GM23338 (cell line): ENCODE measurements around the gene POLDIP3.

Experiments used
- CREB1 ChIP-seq: fragments of 250-450 bp; sonication (Bioruptor Pico); IDR thresholded peaks from 2 replicates; pipeline ENCODE4 v1.5.0; 2020; ENCODE audit warnings: low read depth, mild to moderate bottlenecking, moderate library complexity
- EZH2 ChIP-seq: fragments of 200-600 bp; sonication (generic); IDR thresholded peaks from one replicate; pipeline ENCODE4 v1.8.0; 2017; ENCODE audit warnings: antibody characterized with exemption, mild to moderate bottlenecking, low read depth; ENCODE audit not compliant: unreplicated experiment
- EZH2phosphoT487 ChIP-seq: fragments of 200-600 bp; sonication (generic); IDR thresholded peaks from one replicate; pipeline ENCODE4 v1.8.1; 2018; ENCODE audit warnings: antibody characterized with exemption; ENCODE audit not compliant: unreplicated experiment
- JUNB ChIP-seq: IDR thresholded peaks from one replicate; pipeline ENCODE4 v1.6.1; 2016; ENCODE audit warnings: antibody characterized with exemption; ENCODE audit not compliant: unreplicated experiment
- POLR2AphosphoS5 ChIP-seq: IDR thresholded peaks from 2 replicates; pipeline ENCODE4 v1.6.1; 2016; ENCODE audit warnings: antibody characterized with exemption, low read depth
- REST ChIP-seq: IDR thresholded peaks from one replicate; pipeline ENCODE4 v1.6.1; 2018; ENCODE audit warnings: antibody characterized with exemption; ENCODE audit not compliant: unreplicated experiment
- ZNF114 ChIP-seq: fragments of 250-450 bp; sonication (Bioruptor Pico); IDR thresholded peaks from 2 replicates; pipeline ENCODE4 v1.5.0; 2020; ENCODE audit warnings: mild to moderate bottlenecking, moderate library complexity
- ZNF331 ChIP-seq: fragments of 250-450 bp; sonication (Bioruptor Pico); IDR thresholded peaks from 2 replicates; pipeline ENCODE4 v1.5.0; 2020; ENCODE audit warnings: low read depth, mild to moderate bottlenecking, moderate library complexity
- TF ChIP-seq, protein P1 (sequence below), 2 experiments: fragments of 200-600 bp in 1 of 2; sonication (generic) in 1 of 2; conservative IDR thresholded peaks; 2 replicates each; pipeline versions ENCODE4 v1.5.1 to v1.6.1; 2016 to 2017; ENCODE audit warnings: antibody characterized with exemption in 2 of 2, low read depth in 2 of 2, mild to moderate bottlenecking in 2 of 2, moderate library complexity in 1 of 2
- TF ChIP-seq, protein P2 (sequence below): fragments of 250-450 bp; sonication (Bioruptor Pico); IDR thresholded peaks from 2 replicates; pipeline ENCODE4 v1.5.0; 2020; ENCODE audit warnings: mild to moderate bottlenecking, moderate library complexity
- TF ChIP-seq, protein P3 (sequence below): IDR thresholded peaks from 2 replicates; pipeline ENCODE4 v1.6.1; 2016; ENCODE audit warnings: antibody characterized with exemption

- TF ChIP-seq, protein P1, sequence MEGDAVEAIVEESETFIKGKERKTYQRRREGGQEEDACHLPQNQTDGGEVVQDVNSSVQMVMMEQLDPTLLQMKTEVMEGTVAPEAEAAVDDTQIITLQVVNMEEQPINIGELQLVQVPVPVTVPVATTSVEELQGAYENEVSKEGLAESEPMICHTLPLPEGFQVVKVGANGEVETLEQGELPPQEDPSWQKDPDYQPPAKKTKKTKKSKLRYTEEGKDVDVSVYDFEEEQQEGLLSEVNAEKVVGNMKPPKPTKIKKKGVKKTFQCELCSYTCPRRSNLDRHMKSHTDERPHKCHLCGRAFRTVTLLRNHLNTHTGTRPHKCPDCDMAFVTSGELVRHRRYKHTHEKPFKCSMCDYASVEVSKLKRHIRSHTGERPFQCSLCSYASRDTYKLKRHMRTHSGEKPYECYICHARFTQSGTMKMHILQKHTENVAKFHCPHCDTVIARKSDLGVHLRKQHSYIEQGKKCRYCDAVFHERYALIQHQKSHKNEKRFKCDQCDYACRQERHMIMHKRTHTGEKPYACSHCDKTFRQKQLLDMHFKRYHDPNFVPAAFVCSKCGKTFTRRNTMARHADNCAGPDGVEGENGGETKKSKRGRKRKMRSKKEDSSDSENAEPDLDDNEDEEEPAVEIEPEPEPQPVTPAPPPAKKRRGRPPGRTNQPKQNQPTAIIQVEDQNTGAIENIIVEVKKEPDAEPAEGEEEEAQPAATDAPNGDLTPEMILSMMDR (conservative IDR thresholded peaks at IDR 0.05; ENCODE audit: low read depth in 2 of 2), result no peak
- TF ChIP-seq REST, result no peak
- TF ChIP-seq CREB1 (CRISPR knock-in tag), result no peak
- no peak for TF ChIP-seq POLR2AphosphoS5
- TF ChIP-seq EZH2, result no peak
- TF ChIP-seq JUNB, result no peak
- no peak for TF ChIP-seq EZH2phosphoT487
- no peak for TF ChIP-seq ZNF331 (CRISPR knock-in tag)
- TF ChIP-seq, protein P2, sequence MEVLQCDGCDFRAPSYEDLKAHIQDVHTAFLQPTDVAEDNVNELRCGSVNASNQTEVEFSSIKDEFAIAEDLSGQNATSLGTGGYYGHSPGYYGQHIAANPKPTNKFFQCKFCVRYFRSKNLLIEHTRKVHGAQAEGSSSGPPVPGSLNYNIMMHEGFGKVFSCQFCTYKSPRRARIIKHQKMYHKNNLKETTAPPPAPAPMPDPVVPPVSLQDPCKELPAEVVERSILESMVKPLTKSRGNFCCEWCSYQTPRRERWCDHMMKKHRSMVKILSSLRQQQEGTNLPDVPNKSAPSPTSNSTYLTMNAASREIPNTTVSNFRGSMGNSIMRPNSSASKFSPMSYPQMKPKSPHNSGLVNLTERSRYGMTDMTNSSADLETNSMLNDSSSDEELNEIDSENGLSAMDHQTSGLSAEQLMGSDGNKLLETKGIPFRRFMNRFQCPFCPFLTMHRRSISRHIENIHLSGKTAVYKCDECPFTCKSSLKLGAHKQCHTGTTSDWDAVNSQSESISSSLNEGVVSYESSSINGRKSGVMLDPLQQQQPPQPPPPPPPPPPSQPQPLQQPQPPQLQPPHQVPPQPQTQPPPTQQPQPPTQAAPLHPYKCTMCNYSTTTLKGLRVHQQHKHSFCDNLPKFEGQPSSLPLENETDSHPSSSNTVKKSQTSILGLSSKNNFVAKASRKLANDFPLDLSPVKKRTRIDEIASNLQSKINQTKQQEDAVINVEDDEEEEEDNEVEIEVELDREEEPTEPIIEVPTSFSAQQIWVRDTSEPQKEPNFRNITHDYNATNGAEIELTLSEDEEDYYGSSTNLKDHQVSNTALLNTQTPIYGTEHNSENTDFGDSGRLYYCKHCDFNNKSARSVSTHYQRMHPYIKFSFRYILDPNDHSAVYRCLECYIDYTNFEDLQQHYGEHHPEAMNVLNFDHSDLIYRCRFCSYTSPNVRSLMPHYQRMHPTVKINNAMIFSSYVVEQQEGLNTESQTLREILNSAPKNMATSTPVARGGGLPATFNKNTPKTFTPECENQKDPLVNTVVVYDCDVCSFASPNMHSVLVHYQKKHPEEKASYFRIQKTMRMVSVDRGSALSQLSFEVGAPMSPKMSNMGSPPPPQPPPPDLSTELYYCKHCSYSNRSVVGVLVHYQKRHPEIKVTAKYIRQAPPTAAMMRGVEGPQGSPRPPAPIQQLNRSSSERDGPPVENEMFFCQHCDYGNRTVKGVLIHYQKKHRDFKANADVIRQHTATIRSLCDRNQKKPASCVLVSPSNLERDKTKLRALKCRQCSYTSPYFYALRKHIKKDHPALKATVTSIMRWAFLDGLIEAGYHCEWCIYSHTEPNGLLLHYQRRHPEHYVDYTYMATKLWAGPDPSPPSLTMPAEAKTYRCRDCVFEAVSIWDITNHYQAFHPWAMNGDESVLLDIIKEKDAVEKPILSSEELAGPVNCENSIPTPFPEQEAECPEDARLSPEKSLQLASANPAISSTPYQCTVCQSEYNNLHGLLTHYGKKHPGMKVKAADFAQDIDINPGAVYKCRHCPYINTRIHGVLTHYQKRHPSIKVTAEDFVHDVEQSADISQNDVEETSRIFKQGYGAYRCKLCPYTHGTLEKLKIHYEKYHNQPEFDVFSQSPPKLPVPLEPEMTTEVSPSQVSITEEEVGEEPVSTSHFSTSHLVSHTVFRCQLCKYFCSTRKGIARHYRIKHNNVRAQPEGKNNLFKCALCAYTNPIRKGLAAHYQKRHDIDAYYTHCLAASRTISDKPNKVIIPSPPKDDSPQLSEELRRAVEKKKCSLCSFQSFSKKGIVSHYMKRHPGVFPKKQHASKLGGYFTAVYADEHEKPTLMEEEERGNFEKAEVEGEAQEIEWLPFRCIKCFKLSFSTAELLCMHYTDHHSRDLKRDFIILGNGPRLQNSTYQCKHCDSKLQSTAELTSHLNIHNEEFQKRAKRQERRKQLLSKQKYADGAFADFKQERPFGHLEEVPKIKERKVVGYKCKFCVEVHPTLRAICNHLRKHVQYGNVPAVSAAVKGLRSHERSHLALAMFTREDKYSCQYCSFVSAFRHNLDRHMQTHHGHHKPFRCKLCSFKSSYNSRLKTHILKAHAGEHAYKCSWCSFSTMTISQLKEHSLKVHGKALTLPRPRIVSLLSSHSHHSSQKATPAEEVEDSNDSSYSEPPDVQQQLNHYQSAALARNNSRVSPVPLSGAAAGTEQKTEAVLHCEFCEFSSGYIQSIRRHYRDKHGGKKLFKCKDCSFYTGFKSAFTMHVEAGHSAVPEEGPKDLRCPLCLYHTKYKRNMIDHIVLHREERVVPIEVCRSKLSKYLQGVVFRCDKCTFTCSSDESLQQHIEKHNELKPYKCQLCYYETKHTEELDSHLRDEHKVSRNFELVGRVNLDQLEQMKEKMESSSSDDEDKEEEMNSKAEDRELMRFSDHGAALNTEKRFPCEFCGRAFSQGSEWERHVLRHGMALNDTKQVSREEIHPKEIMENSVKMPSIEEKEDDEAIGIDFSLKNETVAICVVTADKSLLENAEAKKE (CRISPR knock-in tag), result no peak
- TF ChIP-seq ZNF114, result no peak
- TF ChIP-seq, protein P3, sequence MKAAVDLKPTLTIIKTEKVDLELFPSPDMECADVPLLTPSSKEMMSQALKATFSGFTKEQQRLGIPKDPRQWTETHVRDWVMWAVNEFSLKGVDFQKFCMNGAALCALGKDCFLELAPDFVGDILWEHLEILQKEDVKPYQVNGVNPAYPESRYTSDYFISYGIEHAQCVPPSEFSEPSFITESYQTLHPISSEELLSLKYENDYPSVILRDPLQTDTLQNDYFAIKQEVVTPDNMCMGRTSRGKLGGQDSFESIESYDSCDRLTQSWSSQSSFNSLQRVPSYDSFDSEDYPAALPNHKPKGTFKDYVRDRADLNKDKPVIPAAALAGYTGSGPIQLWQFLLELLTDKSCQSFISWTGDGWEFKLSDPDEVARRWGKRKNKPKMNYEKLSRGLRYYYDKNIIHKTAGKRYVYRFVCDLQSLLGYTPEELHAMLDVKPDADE, result no peak
These were observed 12.2 kb downstream of the POLDIP3 start for GRCh38 chr22:42602470-42602869.
